Lower leg skin (tissue), 4 donors: ENCODE results near the gene LEF1. TPM values are rescaled to one million over a fixed set of nuclear protein-coding genes. Genes with fewer than 3 reads are reported as not detected.

Experiments used
- DNase-seq, 2 donors: peaks; one replicate each; pipeline ENCODE4 v3.0.0-alpha.2; 2019; ENCODE audit warnings: low spot score in 2 of 2
- H3K4me3 ChIP-seq: fragments of 200-600 bp; sonication (generic); 2 replicates; pipeline ENCODE4 v1.5.1; 2017; ENCODE audit warnings: mild to moderate bottlenecking, low read depth; ENCODE audit not compliant: poor library complexity, severe bottlenecking
- POLR2A ChIP-seq, 2 donors: fragments of 450-650 bp; IDR thresholded peaks; one replicate each; pipeline ENCODE4 v1.6.1; 2016 to 2017; ENCODE audit warnings: antibody characterized with exemption in 2 of 2, mild to moderate bottlenecking in 1 of 2, moderate library complexity in 1 of 2
- WGBS, 2 donors: methylation state at CpG; one replicate each; pipeline ENCODE4 v1.1.5; 2018; 5-methylcytosine and 5-hydroxymethylcytosine counted together
- intact Hi-C: fragments of 100-400 bp; cut with DNase I; formaldehyde crosslinking; loops from one replicate; pipeline ENCODE4 v1.15.0; 2023; ENCODE audit warnings: low total_unique reads
- total RNA-seq, 4 donors: library from RNA; depleted of rRNA; stranded (reverse); fragments of >200 nt; gene quantifications; one replicate each; pipeline ENCODE4 v1.1.0, GENCODE V29; 2016
- TF ChIP-seq, protein P1 (sequence below), 3 donors: fragments of 450-650 bp; IDR thresholded peaks; one replicate each; pipeline ENCODE4 v1.5.1; 2016; ENCODE audit warnings: antibody characterized with exemption in 3 of 3, mild to moderate bottlenecking in 3 of 3, moderate library complexity in 2 of 3

The LEF1 gene
- total RNA-seq, 4 donors from 2014 or later = 1.7 to 17.8 (median 7.8) TPM

DNA sequence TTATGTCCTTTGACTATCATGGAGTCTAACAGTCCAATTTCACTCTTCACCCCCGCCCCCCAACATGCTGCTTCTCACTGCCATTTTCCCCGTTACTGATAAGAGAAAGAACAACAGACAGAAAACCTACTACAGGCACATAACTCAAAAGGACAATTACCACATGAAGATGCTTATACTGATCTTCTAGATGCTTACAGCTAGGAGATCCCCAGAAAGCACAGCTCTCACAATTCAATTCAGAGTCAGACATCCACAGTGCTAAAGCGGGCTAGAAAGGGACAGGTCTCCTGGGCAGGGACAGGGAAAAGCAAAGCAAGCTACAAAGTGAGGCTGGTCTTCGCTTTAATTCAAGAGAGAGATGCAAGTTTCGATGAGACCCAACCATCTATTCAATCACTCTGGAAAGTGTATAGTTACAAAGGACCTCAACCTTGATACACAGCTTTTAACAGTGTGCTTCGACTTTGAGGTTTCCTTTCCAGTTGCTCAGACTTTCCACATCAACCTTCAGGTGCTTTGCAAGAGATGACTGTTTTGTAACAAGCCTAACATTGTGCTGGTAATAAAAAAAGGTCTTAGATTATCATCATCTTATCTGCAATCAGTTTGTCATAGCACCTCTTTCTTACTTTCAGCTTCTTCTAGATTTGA, 60.9 kb downstream of the LEF1 start:
- TF ChIP-seq, protein P1, sequence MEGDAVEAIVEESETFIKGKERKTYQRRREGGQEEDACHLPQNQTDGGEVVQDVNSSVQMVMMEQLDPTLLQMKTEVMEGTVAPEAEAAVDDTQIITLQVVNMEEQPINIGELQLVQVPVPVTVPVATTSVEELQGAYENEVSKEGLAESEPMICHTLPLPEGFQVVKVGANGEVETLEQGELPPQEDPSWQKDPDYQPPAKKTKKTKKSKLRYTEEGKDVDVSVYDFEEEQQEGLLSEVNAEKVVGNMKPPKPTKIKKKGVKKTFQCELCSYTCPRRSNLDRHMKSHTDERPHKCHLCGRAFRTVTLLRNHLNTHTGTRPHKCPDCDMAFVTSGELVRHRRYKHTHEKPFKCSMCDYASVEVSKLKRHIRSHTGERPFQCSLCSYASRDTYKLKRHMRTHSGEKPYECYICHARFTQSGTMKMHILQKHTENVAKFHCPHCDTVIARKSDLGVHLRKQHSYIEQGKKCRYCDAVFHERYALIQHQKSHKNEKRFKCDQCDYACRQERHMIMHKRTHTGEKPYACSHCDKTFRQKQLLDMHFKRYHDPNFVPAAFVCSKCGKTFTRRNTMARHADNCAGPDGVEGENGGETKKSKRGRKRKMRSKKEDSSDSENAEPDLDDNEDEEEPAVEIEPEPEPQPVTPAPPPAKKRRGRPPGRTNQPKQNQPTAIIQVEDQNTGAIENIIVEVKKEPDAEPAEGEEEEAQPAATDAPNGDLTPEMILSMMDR (IDR thresholded peaks at IDR 0.05) = no peak
- no peak for TF ChIP-seq POLR2A (IDR thresholded peaks at IDR 0.05)
- 87 to 90% methylated on average over 6 of the region's 6 CpGs for WGBS, 2 donors
- intact Hi-C loops = no loop called here
- no peak overlapping the region for H3K4me3 ChIP-seq
- no peak for DNase-seq

DNA sequence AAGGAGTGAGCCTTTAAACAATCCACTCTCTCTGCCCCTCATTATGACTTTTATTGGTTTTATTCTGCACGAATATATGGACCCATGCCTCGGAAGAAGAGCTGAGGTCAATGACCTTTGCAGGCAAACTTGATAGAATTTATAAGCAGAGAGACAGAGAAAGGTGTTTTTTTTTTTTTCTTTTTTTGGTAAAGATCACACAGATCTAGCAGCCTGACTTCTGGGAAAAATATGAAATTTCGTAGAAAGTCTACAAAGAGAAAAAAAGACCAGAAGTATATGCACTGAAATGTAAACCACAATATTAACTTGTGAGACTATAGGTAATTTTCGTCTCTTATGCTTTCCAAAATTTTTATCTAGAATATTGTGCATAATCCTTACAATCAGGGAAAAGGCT, 61.6 kb downstream of the LEF1 start:
- no peak overlapping the region for H3K4me3 ChIP-seq
- no peak for DNase-seq
- WGBS, 2 donors = 78% methylated on average over 4 of the region's 4 CpGs
- TF ChIP-seq POLR2A (IDR thresholded peaks at IDR 0.05) = no peak
- TF ChIP-seq, protein P1 (IDR thresholded peaks at IDR 0.05) = no peak
- intact Hi-C loops = no loop called here

DNA sequence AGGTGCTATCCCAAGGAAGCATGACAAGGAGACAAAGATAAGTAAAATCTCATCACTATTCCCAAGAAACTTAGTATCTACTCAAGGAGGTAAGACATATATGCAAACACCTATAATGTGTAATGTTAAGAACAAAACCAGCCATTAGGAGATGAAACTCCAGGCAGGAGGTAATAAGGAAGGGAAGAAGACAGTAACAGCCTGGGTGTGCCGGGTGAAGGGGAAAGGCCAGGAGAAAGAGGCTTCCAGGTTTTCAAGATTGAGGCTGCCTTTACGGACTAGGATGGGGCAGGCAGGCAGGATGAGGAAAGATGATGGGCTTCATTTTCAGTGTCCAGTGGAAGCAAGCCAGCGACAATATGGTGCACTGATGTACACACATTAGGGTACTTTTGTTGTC, 62.5 kb downstream of the LEF1 start:
- 99% methylated on average over 3 of the region's 3 CpGs for WGBS, 2 donors
- DNase-seq = no peak
- no peak for TF ChIP-seq POLR2A (IDR thresholded peaks at IDR 0.05)
- TF ChIP-seq, protein P1 (IDR thresholded peaks at IDR 0.05) = no peak
- no peak overlapping the region for H3K4me3 ChIP-seq
- intact Hi-C loops = no loop called here

DNA sequence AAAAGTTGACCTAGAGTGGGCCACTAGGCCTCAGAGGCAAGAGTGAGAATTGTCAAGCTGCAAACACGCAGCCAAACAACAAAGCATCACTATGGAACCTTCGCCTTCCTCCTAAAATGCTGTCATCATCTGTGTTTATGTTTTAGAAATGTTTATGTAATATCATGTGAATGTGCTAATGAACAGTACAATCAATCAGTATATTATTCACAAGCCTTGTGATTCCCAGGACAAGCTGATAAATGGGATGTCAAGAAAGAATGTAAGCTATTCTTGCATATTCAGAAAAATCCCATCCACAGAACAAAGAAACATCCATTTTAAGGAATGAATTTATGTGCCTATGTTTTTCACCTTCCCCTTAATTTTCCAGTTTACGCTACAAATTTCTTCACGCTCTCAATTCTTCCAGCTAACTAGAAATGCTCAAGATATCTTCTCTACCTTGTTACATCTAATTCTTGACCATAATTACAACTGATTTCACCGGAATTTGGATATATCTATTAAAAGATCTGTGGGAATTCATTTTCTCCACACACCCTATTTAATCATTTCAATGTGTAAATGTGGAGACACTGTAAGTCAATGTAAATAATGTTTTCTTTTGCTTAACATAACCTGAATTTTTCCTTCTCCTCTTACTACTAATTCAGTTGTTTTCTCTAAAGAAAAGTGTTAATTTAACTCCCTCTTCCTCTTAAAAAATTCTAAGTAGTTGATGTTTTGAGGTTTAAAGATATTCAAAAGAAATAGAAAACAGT, 65.5 kb downstream of the LEF1 start:
- H3K4me3 ChIP-seq = no peak overlapping the region
- TF ChIP-seq, protein P1 (IDR thresholded peaks at IDR 0.05) = no peak
- WGBS, 2 donors = 88% methylated on average over 5 of the region's 5 CpGs
- intact Hi-C loops = no loop called here
- DNase-seq = no peak

DNA sequence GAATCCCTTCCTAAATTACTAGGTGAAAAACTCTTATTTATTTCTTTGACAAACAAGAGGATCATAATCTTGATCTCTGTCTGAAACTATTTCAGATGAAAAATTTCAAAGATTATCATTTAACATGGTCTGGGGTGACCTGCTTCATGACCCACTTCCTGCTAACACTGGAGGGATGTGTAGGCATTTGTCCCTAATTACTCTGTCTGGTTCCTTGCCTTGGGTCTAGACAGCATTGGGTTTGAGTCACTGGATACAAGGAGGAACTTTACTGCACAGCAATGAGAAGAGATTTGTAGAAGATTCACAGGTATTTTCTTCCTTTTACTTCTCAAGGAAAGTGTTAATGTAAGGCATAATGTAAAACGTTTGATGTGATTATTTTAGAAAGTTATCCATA, 67.9 kb downstream of the LEF1 start:
- 32 to 50% methylated on average over 1 of the region's 1 CpG for WGBS, 2 donors

More for the DNA sequence above, 67.9 kb downstream of the LEF1 start:
- no peak for TF ChIP-seq POLR2A (IDR thresholded peaks at IDR 0.05)
- TF ChIP-seq, protein P1 (IDR thresholded peaks at IDR 0.05) = no peak
- intact Hi-C loops = no loop called here
- DNase-seq = no peak
- H3K4me3 ChIP-seq = no peak overlapping the region
